ENCODE results near the gene MRPL4. TPM values are rescaled to one million over a fixed set of nuclear protein-coding genes. Genes with fewer than 3 reads are reported as not detected.
"Not testable (repeated sequence)": the region's sequence is repeated elsewhere in the genome, so short reads cannot be mapped to it uniquely, and the experiment has no call there.

The MRPL4 gene
- total and polyA plus RNA-seq, 2 experiments from 2014 or later: 92.0 to 171 TPM

DNA sequence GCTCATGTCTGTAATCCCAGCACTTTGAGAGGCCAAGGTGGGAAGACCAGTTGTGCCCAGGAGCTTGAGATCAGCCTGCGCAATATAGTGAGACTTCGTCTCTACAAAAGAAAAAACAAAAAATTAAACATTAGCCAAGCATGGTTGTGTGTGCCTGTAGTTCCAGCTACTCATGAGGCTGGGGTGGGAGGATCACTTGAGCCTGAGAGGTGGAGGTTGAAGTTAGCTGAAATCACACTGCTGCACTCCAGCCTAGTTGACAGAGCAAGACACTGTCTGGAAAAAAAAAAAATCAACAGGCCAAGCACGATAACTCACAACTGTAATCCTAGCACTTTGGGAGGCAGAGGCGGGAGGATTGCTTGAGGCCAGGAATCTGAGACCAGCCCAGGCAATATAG lies 17.0 kb upstream of the MRPL4 start (continued):
- TF ChIP-seq, protein P1, sequence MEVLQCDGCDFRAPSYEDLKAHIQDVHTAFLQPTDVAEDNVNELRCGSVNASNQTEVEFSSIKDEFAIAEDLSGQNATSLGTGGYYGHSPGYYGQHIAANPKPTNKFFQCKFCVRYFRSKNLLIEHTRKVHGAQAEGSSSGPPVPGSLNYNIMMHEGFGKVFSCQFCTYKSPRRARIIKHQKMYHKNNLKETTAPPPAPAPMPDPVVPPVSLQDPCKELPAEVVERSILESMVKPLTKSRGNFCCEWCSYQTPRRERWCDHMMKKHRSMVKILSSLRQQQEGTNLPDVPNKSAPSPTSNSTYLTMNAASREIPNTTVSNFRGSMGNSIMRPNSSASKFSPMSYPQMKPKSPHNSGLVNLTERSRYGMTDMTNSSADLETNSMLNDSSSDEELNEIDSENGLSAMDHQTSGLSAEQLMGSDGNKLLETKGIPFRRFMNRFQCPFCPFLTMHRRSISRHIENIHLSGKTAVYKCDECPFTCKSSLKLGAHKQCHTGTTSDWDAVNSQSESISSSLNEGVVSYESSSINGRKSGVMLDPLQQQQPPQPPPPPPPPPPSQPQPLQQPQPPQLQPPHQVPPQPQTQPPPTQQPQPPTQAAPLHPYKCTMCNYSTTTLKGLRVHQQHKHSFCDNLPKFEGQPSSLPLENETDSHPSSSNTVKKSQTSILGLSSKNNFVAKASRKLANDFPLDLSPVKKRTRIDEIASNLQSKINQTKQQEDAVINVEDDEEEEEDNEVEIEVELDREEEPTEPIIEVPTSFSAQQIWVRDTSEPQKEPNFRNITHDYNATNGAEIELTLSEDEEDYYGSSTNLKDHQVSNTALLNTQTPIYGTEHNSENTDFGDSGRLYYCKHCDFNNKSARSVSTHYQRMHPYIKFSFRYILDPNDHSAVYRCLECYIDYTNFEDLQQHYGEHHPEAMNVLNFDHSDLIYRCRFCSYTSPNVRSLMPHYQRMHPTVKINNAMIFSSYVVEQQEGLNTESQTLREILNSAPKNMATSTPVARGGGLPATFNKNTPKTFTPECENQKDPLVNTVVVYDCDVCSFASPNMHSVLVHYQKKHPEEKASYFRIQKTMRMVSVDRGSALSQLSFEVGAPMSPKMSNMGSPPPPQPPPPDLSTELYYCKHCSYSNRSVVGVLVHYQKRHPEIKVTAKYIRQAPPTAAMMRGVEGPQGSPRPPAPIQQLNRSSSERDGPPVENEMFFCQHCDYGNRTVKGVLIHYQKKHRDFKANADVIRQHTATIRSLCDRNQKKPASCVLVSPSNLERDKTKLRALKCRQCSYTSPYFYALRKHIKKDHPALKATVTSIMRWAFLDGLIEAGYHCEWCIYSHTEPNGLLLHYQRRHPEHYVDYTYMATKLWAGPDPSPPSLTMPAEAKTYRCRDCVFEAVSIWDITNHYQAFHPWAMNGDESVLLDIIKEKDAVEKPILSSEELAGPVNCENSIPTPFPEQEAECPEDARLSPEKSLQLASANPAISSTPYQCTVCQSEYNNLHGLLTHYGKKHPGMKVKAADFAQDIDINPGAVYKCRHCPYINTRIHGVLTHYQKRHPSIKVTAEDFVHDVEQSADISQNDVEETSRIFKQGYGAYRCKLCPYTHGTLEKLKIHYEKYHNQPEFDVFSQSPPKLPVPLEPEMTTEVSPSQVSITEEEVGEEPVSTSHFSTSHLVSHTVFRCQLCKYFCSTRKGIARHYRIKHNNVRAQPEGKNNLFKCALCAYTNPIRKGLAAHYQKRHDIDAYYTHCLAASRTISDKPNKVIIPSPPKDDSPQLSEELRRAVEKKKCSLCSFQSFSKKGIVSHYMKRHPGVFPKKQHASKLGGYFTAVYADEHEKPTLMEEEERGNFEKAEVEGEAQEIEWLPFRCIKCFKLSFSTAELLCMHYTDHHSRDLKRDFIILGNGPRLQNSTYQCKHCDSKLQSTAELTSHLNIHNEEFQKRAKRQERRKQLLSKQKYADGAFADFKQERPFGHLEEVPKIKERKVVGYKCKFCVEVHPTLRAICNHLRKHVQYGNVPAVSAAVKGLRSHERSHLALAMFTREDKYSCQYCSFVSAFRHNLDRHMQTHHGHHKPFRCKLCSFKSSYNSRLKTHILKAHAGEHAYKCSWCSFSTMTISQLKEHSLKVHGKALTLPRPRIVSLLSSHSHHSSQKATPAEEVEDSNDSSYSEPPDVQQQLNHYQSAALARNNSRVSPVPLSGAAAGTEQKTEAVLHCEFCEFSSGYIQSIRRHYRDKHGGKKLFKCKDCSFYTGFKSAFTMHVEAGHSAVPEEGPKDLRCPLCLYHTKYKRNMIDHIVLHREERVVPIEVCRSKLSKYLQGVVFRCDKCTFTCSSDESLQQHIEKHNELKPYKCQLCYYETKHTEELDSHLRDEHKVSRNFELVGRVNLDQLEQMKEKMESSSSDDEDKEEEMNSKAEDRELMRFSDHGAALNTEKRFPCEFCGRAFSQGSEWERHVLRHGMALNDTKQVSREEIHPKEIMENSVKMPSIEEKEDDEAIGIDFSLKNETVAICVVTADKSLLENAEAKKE (CRISPR knock-in tag; IDR thresholded peaks at IDR 0.05): no peak
- TF ChIP-seq JUNB (IDR thresholded peaks at IDR 0.05; ENCODE audit: unreplicated experiment) (no peak), EZH2phosphoT487 (IDR thresholded peaks at IDR 0.05; ENCODE audit: unreplicated experiment) (no peak)

DNA sequence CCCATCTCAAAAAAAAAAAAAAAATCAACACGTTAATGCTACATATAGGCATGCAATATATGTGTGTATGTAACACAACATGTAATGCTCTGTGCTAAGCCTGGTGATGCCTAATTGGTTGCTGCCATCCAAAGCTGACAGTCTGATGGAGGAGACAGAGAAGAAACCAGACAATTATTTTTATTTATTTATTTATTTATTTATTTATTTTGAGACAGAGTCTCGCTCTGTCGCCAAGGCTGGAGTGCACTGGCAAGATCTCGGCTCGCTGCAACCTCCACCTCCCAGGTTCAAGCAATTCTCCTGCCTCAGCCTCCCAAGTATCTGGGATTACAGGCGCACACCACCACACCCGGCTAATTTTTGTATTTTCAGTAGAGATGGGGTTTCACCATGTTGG lies 16.6 kb upstream of the MRPL4 start:
- not testable (repeated sequence) for H3K79me2 ChIP-seq (replicated peaks; ENCODE audit: insufficient read depth); H3K4me3 ChIP-seq; H3K27me3 ChIP-seq (ENCODE audit: insufficient read depth); H3K4me3 Mint-ChIP-seq; H4K20me1 ChIP-seq (replicated peaks; ENCODE audit: insufficient read depth); H3K4me1 ChIP-seq (ENCODE audit: insufficient read depth); H3K27ac ChIP-seq (ENCODE audit: low read depth); H3K4me2 ChIP-seq; DNase-seq (ENCODE audit: low spot score); H3K4me1 Mint-ChIP-seq; H3K9me3 Mint-ChIP-seq; H3K27ac Mint-ChIP-seq; ATAC-seq; H3F3A ChIP-seq (replicated peaks; ENCODE audit: low read depth); H3K36me3 ChIP-seq (ENCODE audit: insufficient read depth); H2AFZ ChIP-seq; H3K36me3 Mint-ChIP-seq (ENCODE audit: low read depth); H3K27me3 Mint-ChIP-seq (ENCODE audit: insufficient read depth, low read depth, poor library complexity); H3K9me2 ChIP-seq (ENCODE audit: insufficient read depth)

DNA sequence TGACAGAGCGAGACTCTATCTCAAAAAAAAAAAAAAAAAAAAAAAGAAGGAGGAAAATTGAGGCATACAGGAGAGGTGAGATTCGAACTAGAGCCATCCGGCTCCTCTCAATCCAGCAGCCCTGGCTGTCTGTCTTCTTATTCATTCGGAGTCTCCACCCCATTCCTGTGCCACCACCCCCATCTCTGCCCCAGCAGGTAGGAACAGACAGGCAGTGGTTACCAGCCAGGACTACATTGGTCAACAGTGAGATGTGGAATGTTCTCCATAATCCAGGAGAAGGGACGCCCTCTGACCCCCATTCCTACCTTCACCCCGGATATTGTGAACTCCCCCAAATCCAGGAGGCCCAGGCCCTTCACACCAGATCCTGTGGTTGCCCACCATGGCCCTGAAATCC lies 14.3 kb upstream of the MRPL4 start:
- Histone ChIP-seq H3K4me3 (no peak overlapping the region), H3K79me2 (replicated peaks; ENCODE audit: insufficient read depth) (no peaks in the 10 kb centered on the region), H3F3A (replicated peaks; ENCODE audit: low read depth) (no peaks in the 10 kb centered on the region), H3K9me2 (ENCODE audit: insufficient read depth) (no peaks in the 10 kb centered on the region), H3K27ac (ENCODE audit: low read depth) (no peak overlapping the region), H3K27me3 (ENCODE audit: insufficient read depth) (no peaks in the 10 kb centered on the region), H3K4me1 (ENCODE audit: insufficient read depth) (no peaks in the 10 kb centered on the region), H4K20me1 (replicated peaks; ENCODE audit: insufficient read depth) (no peaks in the 10 kb centered on the region), H3K4me2 (no peak overlapping the region), H2AFZ (no peak overlapping the region), H3K36me3 (ENCODE audit: insufficient read depth) (no peaks in the 10 kb centered on the region)
- Mint-ChIP-seq H3K36me3 (ENCODE audit: low read depth) (no peaks in the 10 kb centered on the region), H3K27ac (no peak overlapping the region), H3K27me3 (ENCODE audit: insufficient read depth, low read depth, poor library complexity) (peaks cover 8% of the 10 kb centered on the region), H3K4me1 (peaks cover 6% of the 10 kb centered on the region), H3K9me3 (no peaks in the 10 kb centered on the region; the same call in 2 of the 3 replicates), H3K4me3 (no peak overlapping the region)
- ATAC-seq (peak; percentile 28; the same call in 1 of the 3 replicates), DNase-seq (ENCODE audit: low spot score) (no peak)
- TF ChIP-seq STAT1 (IDR thresholded peaks at IDR 0.05; ENCODE audit: unreplicated experiment) (no peak), POLR2AphosphoS5 (IDR thresholded peaks at IDR 0.05; ENCODE audit: low read depth) (no peak), JUNB (IDR thresholded peaks at IDR 0.05; ENCODE audit: unreplicated experiment) (no peak), CREB1 (CRISPR knock-in tag; IDR thresholded peaks at IDR 0.05; ENCODE audit: low read depth) (no peak), NANOG (IDR thresholded peaks at IDR 0.05; ENCODE audit: borderline replicate concordance) (no peak), EZH2phosphoT487 (IDR thresholded peaks at IDR 0.05; ENCODE audit: unreplicated experiment) (no peak), ZNF331 (CRISPR knock-in tag; IDR thresholded peaks at IDR 0.05; ENCODE audit: low read depth) (no peak)
- TF ChIP-seq, protein P2, sequence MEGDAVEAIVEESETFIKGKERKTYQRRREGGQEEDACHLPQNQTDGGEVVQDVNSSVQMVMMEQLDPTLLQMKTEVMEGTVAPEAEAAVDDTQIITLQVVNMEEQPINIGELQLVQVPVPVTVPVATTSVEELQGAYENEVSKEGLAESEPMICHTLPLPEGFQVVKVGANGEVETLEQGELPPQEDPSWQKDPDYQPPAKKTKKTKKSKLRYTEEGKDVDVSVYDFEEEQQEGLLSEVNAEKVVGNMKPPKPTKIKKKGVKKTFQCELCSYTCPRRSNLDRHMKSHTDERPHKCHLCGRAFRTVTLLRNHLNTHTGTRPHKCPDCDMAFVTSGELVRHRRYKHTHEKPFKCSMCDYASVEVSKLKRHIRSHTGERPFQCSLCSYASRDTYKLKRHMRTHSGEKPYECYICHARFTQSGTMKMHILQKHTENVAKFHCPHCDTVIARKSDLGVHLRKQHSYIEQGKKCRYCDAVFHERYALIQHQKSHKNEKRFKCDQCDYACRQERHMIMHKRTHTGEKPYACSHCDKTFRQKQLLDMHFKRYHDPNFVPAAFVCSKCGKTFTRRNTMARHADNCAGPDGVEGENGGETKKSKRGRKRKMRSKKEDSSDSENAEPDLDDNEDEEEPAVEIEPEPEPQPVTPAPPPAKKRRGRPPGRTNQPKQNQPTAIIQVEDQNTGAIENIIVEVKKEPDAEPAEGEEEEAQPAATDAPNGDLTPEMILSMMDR (conservative IDR thresholded peaks at IDR 0.05; ENCODE audit: low read depth in 2 of 2): no peak
- TF ChIP-seq, protein P3, sequence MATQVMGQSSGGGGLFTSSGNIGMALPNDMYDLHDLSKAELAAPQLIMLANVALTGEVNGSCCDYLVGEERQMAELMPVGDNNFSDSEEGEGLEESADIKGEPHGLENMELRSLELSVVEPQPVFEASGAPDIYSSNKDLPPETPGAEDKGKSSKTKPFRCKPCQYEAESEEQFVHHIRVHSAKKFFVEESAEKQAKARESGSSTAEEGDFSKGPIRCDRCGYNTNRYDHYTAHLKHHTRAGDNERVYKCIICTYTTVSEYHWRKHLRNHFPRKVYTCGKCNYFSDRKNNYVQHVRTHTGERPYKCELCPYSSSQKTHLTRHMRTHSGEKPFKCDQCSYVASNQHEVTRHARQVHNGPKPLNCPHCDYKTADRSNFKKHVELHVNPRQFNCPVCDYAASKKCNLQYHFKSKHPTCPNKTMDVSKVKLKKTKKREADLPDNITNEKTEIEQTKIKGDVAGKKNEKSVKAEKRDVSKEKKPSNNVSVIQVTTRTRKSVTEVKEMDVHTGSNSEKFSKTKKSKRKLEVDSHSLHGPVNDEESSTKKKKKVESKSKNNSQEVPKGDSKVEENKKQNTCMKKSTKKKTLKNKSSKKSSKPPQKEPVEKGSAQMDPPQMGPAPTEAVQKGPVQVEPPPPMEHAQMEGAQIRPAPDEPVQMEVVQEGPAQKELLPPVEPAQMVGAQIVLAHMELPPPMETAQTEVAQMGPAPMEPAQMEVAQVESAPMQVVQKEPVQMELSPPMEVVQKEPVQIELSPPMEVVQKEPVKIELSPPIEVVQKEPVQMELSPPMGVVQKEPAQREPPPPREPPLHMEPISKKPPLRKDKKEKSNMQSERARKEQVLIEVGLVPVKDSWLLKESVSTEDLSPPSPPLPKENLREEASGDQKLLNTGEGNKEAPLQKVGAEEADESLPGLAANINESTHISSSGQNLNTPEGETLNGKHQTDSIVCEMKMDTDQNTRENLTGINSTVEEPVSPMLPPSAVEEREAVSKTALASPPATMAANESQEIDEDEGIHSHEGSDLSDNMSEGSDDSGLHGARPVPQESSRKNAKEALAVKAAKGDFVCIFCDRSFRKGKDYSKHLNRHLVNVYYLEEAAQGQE (IDR thresholded peaks at IDR 0.05; ENCODE audit: unreplicated experiment): no peak
